Measurements from ENCODE around the gene CD81.

The CD81 gene

GRCh38 chr11:2423157-2424025 is 46.3 kb downstream of the CD81 start:
- DNase-seq: no peak

- DNase-seq: no peak
These were observed 47.8 kb downstream of the CD81 start for GRCh38 chr11:2424811-2425495.

- no peak for DNase-seq
These were observed 48.4 kb downstream of the CD81 start for GRCh38 chr11:2425506-2425905.

GRCh38 chr11:2426221-2426620 is 49.1 kb downstream of the CD81 start:
- DNase-seq: no peak

GRCh38 chr11:2426826-2427521 is 49.9 kb downstream of the CD81 start:
- no peak for DNase-seq

- no peak for DNase-seq
These were observed 50.7 kb downstream of the CD81 start for GRCh38 chr11:2427721-2428321.

GRCh38 chr11:2428322-2428795 is 51.2 kb downstream of the CD81 start:
- no peak for DNase-seq

GRCh38 chr11:2431395-2431794 is 54.3 kb downstream of the CD81 start:
- no peak for DNase-seq

- DNase-seq: no peak
These were observed 55.1 kb downstream of the CD81 start for GRCh38 chr11:2432171-2432621.

GRCh38 chr11:2432628-2433071 is 55.5 kb downstream of the CD81 start:
- no peak for DNase-seq

GRCh38 chr11:2433106-2433925 is 56.2 kb downstream of the CD81 start:
- DNase-seq: no peak

GRCh38 chr11:2434008-2434407 is 56.9 kb downstream of the CD81 start:
- no peak for DNase-seq

GRCh38 chr11:2434506-2435255 is 57.6 kb downstream of the CD81 start:
- DNase-seq: no peak

- no peak for DNase-seq
These were observed 58.3 kb downstream of the CD81 start for GRCh38 chr11:2435288-2436012.

GRCh38 chr11:2436013-2436520 is 59.0 kb downstream of the CD81 start:
- no peak for DNase-seq

GRCh38 chr11:2436521-2437031 is 59.5 kb downstream of the CD81 start:
- no peak for DNase-seq

- DNase-seq: no peak
These were observed 60.4 kb downstream of the CD81 start for GRCh38 chr11:2437516-2437915.

GRCh38 chr11:2439820-2440219 is 62.7 kb downstream of the CD81 start:
- no peak for DNase-seq

- DNase-seq: no peak
These were observed 63.5 kb downstream of the CD81 start for GRCh38 chr11:2440646-2441045.

- no peak for DNase-seq
These were observed 64.1 kb downstream of the CD81 start for GRCh38 chr11:2441171-2441570.
